ENCODE data around the gene ALX4.

Gene ALX4

DNA sequence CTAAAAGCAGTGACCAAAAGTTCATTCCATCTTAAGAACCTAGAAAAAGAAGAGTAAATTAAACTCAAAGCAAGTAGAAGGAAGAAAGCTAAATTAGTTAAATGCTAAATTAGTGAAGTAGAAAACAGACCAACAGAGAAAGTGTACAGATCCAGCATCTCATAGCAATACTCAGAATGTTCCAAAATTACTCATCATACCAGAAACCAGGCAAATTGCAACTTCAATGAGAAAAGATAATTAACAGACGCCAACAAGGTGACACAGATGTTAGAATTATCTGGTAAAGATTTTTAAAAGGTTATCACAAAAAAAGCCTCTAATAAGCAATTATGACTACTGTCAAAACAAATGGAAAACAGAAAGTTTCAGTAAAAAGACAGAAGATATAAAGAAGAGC is 96.8 kb downstream of the ALX4 start:
- no peak overlapping the region for H4K91ac ChIP-seq (ENCODE audit: low read depth, low read length)
- no peaks in the 10 kb centered on the region for H3K27me3 ChIP-seq (ENCODE audit: insufficient read depth, low read length)
- no peak overlapping the region for H3K18ac ChIP-seq (ENCODE audit: low read length)
- H3K79me1 ChIP-seq (ENCODE audit: low read length), result no peaks in the 10 kb centered on the region
- H2BK5ac ChIP-seq (ENCODE audit: low read depth, low read length, poor library complexity), result no peak overlapping the region
- no peak overlapping the region for H3K4ac ChIP-seq (ENCODE audit: low read depth, low read length)
- no peak overlapping the region for H3K4me3 ChIP-seq (ENCODE audit: low read depth, low read length)
- WGBS (ENCODE audit: extremely low coverage, insufficient coverage, insufficient read length), result no CpG with 5 or more reads among the region's 1 CpG
- no peak overlapping the region for H3K9ac ChIP-seq (ENCODE audit: low read length)
- H3K14ac ChIP-seq (ENCODE audit: low read length), result no peak overlapping the region
- H2BK120ac ChIP-seq (ENCODE audit: insufficient read depth, low read length, poor library complexity), result no peak overlapping the region
- H3K79me2 ChIP-seq (ENCODE audit: control insufficient read depth, insufficient read depth, low read length, poor library complexity), result no peaks in the 10 kb centered on the region
- H3K23ac ChIP-seq (ENCODE audit: low read length), result no peak overlapping the region
- H4K8ac ChIP-seq (ENCODE audit: low read depth, low read length), result no peak overlapping the region
- no peak overlapping the region for H2AFZ ChIP-seq (ENCODE audit: insufficient read depth, low read length, poor library complexity)
- no peak overlapping the region for H3K27ac ChIP-seq (ENCODE audit: low read depth, low read length)
- no peaks in the 10 kb centered on the region for H3K9me3 ChIP-seq (ENCODE audit: insufficient read depth, low read depth, low read length)
- no peak overlapping the region for H3K4me2 ChIP-seq (ENCODE audit: low read length)
- no peak overlapping the region for H4K12ac ChIP-seq (ENCODE audit: low read depth, low read length)
- no peak overlapping the region for H2BK12ac ChIP-seq (ENCODE audit: low read length)
- no peak overlapping the region for H2AK5ac ChIP-seq (ENCODE audit: low read length)
- H3K36me3 ChIP-seq (ENCODE audit: control insufficient read depth in 1 of 2, insufficient read depth in 2 of 2, low read length in 2 of 2), result no peaks in the 10 kb centered on the region
- no peaks in the 10 kb centered on the region for H3K4me1 ChIP-seq (ENCODE audit: control insufficient read depth in 1 of 2, insufficient read depth in 2 of 2, low read length in 2 of 2)
- DNase-seq, result no peak

DNA sequence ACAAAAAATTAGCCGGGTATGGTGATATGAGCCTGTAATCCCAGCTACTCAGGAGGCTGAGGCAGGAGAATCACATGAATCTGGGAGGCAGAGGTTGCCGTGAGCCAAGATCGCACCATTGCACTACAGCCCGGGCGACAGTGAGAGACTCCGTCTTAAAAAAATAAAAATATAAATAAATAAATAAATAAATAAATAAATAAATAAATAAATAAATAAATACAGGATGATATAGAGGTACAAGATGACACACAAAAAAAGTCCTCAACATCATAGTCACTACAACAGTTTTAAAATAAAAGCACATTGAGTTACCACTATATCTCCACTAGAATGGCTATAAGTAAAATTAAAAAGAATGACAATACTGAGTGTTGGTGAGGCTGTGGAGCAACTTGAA is 97.8 kb downstream of the ALX4 start:
- H3K18ac ChIP-seq (ENCODE audit: low read length), result no peak overlapping the region
- no peak overlapping the region for H3K4me3 ChIP-seq (ENCODE audit: low read depth, low read length)
- no peak overlapping the region for H2BK5ac ChIP-seq (ENCODE audit: low read depth, low read length, poor library complexity)
- H3K4me2 ChIP-seq (ENCODE audit: low read length), result no peak overlapping the region
- no peaks in the 10 kb centered on the region for H3K79me1 ChIP-seq (ENCODE audit: low read length)
- H2BK120ac ChIP-seq (ENCODE audit: insufficient read depth, low read length, poor library complexity), result no peak overlapping the region
- no peak overlapping the region for H3K23ac ChIP-seq (ENCODE audit: low read length)
- H3K27me3 ChIP-seq (ENCODE audit: insufficient read depth, low read length), result no peaks in the 10 kb centered on the region
- no peaks in the 10 kb centered on the region for H3K36me3 ChIP-seq (ENCODE audit: control insufficient read depth in 1 of 2, insufficient read depth in 2 of 2, low read length in 2 of 2)
- H4K8ac ChIP-seq (ENCODE audit: low read depth, low read length), result no peak overlapping the region
- no peak overlapping the region for H3K9ac ChIP-seq (ENCODE audit: low read length)
- H3K27ac ChIP-seq (ENCODE audit: low read depth, low read length), result no peak overlapping the region
- no peaks in the 10 kb centered on the region for H3K4me1 ChIP-seq (ENCODE audit: control insufficient read depth in 1 of 2, insufficient read depth in 2 of 2, low read length in 2 of 2)
- H2AK5ac ChIP-seq (ENCODE audit: low read length), result no peak overlapping the region
- H3K9me3 ChIP-seq (ENCODE audit: insufficient read depth, low read depth, low read length), result no peaks in the 10 kb centered on the region
- H3K79me2 ChIP-seq (ENCODE audit: control insufficient read depth, insufficient read depth, low read length, poor library complexity), result no peaks in the 10 kb centered on the region
- H2BK12ac ChIP-seq (ENCODE audit: low read length), result no peak overlapping the region
- no CpG with 5 or more reads among the region's 6 CpGs for WGBS (ENCODE audit: extremely low coverage, insufficient coverage, insufficient read length)
- no peak overlapping the region for H4K12ac ChIP-seq (ENCODE audit: low read depth, low read length)
- no peak overlapping the region for H3K14ac ChIP-seq (ENCODE audit: low read length)
- no peak overlapping the region for H2AFZ ChIP-seq (ENCODE audit: insufficient read depth, low read length, poor library complexity)
- DNase-seq, result no peak
- no peak overlapping the region for H3K4ac ChIP-seq (ENCODE audit: low read depth, low read length)
- H4K91ac ChIP-seq (ENCODE audit: low read depth, low read length), result no peak overlapping the region
